HG03442 (cell line): ENCODE measurements around the gene IGLL5.
"Not testable (repeated sequence)": the region's sequence is repeated elsewhere in the genome, so short reads cannot be mapped to it uniquely, and the experiment has no call there.

Experiments used
- ATAC-seq: cut with Tn5 transposase; IDR thresholded peaks from one replicate; pipeline ENCODE4 v1.9.1; 2021; ENCODE audit warnings: mild to moderate bottlenecking, moderate library complexity; ENCODE audit not compliant: unreplicated experiment

Gene IGLL5

DNA sequence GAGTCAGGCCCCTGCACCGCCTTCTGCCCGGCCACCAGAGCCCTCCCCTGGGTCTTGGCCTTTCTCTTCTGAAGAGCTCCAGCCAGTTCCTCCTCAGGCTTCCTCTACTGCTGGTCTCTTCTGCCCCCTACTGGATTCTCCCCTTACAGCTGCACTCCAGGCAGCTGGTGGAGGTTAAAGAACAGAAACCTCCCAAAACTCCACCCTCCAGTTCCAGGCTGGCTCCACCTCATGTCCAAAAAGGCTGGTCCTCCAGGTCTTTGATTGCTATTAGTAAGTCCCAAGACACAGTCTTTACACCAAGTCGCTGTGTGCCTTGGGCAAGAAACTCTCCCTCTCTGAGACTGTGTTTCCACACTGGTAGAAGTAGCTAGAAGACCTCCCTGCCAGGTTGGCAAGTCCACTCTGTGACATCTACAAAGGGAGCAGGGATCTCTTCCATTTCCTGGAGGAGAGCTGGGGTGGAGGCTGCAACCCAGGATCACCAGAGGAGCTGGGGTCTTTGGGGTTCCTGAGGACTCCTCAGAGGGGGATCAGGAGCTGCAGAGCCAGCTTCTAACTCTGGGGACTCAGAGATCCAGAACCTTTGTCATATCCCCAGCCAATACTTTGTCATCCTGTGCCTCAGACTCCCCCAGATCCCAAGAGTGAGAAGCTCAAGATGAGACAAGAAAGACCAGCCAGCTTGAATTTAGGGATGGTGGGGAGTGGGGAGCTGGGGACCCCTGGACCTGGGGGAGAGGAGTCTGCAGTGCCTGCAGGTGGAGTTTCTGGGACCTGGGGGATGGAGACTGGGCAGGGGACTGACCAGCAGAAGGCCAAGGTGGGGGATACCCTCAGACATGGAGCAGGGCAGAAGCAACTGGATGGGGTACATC is 3.4 kb upstream of the IGLL5 start:
- ATAC-seq: peak; percentile 39

DNA sequence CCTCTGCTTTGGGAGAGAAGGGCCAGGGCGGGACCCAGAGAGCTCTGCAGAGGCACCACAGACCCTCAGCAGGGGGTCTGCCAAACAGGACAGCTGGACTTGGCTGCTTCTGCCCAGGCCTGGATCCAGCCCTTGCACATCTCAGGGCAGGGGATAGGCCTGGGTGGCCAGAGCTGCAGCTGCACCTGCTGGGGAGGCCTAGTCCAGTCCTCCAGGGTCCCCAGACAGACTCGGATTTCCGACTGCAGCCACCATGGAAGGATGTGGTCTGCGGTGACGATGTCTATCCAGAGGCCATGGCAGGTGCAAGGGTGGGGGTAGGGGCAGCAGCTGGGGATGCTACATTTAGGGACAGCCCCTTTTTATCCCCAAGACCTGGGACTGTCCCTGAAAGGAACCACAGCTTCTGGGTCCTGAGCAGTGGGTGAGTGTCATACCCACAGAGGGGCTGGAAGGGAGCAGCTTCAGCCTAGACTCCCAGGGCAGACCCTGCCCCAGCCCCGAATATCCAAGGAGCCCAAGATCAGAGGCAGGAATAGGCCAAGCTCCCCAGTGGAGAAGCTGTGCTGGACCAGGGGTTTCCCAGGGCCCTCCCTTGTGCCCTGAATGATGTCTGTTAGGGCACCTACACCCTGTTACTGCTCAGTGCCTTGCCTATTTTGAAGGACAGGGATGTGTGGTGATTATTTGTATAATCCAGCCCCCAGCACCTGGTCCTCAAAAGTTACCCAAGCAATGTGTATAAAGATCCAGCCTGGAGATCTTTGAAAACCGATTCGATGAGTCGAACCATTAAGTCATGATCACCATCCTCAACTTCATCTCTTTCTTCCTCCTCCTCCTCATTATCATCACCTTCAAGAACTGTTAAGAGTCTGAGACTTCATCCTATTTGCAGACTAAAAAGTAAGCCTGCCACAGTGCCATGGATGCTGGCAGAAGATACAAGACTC is 2.5 kb upstream of the IGLL5 start:
- peak; percentile 57 for ATAC-seq

DNA sequence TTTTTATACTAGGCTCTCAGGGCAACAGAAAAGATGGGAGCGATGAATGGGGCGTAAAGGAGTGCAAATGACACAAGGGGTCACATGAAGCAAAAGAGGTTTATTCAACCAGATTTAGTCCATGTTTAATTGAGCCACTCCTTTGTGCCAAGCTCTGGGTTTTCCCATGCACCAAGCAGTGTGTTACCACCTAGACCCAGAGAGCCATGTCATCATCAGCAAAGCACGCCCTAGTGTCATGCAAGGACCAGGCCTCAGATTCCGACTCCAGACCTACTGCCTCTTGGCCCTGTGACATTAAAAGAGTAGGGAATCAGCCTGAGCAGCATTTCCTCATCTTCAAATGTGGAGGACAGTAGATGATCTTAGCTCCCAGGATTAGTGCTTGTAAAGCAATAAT is 1.1 kb upstream of the IGLL5 start:
- no peak for ATAC-seq

DNA sequence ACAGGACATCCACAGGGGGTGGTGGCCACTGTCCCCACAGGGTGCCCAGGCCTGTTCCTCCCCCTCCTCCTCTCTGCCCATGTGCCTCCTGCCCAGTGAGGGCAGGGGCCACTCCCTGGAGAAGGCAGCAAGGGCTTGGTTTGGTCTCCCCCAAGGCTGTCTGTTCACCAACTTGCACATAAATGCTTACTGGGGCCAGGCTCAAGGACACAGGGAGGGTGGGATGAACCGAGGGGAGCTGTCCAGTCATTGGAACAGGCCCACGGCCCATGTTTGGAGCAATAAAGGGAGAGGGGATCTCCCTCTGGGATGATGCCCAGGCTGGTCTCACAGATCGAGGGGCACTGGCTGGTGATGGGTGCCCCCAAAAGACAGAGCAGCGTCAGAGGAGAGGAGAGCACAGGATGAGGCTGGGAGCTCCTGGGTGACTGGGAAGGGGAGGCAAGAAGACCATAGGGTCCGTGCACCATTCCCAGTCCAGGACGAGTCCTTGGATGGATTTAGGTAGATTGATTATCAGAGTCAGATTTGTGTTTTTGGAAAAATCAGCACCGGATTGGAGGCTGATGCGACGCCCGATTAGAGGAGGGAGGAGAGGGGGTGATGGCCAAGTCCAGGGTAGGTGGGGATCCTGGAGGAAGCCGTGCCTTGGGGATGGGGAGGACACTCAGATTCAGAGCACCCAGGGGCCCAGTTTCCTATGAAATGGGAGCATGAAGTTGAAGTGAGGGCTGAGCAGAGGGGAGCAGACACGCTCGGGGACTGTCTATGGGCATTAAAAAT is 1.1 kb downstream of the IGLL5 start:
- no peak for ATAC-seq

DNA sequence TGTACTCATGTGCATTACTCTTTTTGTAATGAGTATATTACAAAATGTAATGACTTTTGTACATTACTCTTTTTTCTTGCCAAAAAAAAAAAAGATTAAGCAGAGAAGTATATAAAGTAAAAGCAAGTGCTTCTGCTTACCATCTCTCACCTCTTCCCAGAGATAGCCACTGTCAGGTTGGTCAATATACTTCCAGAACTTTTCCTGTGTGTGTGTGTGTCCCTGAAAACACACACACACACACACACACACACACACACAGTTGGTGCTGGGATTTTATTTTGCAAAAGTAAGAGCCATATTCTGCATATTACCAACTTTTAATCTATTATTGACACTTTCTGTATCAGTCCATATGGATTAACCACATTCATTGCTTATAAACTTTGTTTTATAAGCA is 2.5 kb downstream of the IGLL5 start:
- no peak for ATAC-seq

DNA sequence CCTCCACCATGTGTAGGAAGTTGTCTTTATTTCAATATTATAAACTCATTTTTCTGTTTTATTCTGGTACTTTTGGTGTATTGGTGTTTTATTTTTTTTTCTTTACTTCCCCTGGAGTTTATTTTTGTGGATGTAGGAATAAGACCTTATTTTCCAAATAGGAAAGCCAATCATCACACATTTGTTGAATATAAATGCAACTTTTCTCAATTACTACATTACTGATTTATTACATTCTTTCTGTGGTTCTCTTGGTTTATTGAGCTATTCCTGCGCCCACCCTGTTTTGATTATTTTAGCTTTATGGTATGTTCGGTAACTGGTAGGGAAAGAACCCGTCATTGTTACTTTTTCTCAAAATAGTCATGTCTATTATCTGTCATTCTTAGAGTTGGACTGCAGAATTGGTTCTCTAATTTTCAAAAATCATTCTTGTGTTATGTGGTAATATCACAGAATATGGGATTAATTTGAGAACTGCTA is 3.6 kb downstream of the IGLL5 start:
- ATAC-seq: no peak

DNA sequence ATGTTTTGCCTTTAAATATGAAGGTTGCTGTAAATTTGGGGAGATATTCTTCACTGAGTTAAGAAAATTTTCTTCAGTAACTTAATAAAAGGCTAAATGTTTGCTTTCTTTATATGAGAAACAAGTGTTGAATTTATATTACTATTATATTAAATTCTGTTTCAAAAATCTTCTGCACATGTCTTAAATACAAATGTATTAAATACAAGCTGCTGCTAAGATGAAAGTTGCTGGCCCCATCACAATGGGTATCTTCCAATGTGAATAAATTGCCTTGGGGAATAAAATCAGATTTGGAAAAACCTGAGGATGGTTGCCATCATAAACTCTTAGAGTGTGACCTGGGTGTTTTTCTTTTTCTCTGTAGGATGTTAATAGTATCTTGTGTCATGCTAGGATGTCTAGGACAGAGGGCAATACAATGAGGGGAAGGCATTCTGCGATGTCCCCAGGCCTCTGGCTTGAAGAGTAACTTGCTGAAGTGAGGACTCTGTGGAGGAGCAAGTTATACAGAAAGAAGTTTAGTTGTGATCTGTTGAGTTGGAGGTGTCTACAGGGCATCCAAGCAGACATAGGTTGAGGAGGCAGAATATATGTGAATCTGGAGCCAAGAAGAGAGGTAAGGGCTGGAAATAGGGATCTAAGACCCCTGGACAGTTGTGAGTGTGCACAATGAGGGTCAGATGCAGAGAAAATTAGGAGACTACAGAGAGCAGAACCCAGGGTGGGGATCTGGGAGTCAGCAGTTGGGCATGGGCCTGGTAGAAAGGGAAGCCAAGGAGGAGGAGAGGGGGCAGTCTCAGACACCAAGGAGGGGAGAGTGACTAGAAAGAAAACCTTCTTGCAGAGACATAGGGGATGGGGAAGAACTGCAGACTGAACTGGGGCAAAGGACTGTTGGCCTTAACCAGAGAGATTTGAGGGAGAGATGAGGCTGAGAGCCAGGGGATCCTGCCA is 4.8 kb downstream of the IGLL5 start:
- ATAC-seq: no peak

DNA sequence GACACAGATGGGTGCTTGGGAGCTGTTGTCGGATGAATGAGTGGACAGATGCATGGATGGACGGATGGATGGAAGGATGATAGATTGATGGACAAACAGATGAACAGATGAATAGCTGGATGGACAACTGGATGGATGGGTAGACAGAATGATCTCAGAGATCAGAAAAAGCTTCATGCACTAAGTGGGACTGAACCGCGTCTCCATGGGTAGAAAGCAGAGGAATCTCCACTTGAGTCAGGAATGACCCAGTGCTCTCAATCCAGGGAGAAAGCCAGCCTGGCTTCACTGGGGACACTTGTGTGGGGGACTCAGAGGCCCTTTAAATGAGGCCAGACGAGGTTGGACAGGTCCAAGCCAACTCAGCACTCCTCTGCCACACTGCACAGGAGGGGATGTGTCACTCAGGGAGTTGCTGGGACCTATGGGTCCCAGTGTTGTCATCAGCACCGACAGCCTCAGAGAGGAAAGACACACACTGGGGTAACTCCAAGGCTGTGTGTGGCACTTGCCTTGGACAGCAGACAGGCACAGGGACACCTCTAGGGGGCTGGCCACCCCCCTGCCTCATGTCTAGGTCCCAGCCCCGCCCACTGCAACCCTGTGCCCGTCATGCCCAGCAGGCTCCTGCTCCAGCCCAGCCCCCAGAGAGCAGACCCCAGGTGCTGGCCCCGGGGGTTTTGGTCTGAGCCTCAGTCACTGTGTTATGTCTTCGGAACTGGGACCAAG is 5.6 kb downstream of the IGLL5 start:
- ATAC-seq: no peak

DNA sequence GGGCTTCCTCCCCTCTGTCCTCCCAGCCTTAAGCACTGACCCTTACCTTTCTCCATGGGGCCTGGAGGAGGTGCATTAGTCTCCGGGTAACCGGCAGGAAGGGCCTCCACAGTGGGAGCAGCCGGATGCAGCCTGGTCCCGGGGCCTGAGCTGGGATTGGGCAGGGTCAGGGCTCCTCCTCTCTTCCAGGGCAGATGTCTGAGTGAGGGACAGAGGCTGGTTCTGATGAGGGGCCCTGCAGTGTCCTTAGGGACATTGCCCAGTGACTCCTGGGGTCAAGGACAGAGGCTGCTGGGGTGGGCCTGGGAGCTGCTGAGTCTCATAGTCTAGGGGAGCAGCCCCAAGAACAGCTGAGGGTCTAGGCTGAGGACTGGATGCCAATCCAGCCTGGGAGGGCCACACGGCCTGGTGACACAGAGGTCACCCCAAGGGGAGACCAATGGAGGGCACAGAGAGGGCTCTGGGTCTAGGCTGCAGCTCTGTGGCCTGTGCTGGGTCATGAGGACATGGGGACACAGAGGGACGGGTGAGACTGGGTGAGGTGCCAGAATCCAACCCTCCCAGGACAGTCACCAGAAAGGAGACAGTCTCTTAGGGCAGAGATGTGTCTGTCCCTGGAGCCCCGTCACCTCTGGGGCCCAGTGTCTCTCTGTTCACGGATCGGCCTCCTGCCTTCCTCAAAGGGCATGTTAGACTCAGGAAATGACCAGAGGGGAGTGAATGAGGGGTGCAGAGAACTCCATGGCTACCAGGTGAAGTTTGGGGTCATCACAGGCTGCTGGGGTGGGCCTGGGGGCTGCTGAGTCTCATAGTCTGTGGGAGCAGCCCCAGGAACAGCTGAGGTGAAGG is 6.5 kb downstream of the IGLL5 start:
- no peak for ATAC-seq

DNA sequence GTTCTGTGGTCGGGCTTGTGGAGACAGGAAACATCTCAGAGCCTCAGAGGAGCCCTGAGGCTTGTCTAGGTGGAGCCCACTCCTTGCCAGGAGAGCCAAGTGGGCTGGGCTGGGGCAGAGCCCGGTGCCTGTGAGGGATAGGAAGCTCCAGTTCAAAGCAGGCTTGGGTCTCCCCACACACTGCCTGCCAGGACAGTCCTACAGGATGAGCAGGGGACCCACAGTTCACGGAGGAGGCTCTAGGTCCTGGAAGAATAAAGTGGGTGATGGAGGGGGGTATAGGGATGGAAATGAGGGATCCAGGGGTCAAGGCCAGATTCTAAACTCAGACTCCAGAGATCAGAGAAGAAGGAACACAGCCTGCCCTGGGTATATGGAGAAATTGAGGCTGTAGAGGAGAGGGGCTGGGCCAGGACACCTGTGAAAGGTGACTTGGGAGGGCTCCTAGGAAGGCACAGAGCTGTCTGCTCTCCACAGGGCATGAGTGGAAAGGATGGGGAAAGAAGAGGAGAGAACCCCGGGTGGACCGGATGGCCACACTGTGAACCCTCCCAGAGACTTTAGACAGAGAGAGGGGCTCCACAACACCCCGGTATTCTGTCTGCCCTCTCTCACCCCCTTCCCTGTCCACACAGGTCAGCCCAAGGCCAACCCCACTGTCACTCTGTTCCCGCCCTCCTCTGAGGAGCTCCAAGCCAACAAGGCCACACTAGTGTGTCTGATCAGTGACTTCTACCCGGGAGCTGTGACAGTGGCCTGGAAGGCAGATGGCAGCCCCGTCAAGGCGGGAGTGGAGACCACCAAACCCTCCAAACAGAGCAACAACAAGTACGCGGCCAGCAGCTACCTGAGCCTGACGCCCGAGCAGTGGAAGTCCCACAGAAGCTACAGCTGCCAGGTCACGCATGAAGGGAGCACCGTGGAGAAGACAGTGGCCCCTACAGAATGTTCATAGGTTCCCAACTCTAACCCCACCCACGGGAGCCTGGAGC is 7.4 kb downstream of the IGLL5 start:
- ATAC-seq: no peak

DNA sequence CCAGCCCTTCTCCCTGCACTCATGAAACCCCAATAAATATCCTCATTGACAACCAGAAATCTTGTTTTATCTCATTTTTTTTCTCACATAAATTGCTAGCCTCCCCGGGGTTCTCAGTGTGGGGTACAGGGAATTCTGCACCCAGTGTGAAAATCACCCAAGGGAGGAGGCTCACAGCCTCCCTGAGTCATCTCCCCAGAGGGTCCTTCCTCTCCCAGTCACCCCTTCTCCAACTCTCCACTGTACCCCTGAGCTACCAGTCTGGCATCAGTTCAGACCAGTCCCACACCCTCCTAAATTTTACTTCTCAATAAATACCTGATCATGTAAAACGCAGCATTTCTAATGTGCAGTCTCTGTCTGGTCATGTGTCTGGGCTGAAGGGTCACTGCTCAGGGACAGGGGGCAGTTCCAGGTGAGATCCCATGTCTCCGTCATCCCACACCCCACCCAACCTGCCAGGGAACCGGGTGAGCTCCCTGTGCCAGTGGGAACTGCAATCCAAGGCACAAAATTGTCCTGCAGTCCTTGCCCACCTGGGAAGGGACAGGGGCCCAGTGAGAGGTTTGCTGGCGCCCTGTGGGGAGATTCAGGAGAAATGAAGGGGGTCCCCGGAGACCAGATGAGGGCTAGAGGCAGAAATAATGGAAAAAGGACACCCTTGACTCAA is 8.3 kb downstream of the IGLL5 start:
- no peak for ATAC-seq

DNA sequence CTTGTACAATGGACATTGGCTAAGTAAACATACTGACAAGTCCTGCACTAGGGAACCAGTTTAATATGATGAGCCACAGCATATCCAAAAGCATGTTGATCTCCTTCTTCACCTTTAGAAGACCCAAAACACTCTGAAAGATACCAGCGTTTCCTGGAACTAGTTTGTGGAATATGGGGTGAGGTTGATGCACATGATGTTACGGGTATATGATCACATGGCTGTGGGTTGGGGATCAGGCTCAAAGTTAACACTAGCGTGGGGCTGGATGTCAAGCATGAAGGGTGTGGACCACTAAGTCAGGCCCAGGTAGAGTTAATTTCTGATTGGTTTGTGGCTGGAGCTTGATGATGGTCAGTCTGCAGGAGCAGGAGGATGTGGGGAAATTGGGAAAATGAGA is 9.0 kb downstream of the IGLL5 start:
- no peak for ATAC-seq

DNA sequence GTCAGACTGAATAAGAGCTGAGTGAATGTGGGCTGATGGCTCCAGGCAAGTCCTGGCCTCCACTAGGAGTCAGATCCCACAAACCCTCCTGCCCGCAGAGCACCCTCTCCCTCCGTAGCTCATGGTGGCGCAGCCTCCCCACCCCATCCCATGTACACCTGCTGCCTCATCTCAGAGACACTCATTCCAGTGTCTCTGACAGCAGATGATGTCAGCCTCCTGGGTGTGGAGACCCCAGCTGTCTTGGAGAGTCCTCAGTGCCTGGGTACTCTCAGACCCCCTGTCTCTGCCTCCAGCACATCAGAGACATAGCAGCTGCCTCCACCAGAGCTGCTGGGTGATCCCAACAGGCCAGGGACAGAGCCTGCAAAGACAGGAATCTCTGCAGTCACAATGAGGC is 9.5 kb downstream of the IGLL5 start:
- no peak for ATAC-seq

DNA sequence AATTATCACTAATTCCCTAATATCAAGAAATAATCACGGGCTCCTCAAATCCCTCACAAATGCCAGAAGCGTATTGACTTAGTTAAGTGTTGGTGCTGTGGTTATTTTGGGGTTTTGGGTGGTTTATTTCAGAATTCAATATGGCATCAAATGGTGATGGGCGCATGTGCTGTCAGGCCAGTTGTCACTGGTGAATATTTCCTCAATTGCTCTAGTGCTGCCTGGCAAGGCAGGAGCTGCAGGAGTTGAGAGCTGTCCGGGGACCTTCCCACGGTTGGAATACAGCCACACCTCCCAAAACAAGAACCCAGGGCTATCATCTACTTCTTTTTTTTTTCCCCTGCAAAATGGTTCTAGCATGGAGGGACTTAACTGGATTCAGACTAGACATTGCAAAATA is 10.3 kb downstream of the IGLL5 start:
- no peak for ATAC-seq

DNA sequence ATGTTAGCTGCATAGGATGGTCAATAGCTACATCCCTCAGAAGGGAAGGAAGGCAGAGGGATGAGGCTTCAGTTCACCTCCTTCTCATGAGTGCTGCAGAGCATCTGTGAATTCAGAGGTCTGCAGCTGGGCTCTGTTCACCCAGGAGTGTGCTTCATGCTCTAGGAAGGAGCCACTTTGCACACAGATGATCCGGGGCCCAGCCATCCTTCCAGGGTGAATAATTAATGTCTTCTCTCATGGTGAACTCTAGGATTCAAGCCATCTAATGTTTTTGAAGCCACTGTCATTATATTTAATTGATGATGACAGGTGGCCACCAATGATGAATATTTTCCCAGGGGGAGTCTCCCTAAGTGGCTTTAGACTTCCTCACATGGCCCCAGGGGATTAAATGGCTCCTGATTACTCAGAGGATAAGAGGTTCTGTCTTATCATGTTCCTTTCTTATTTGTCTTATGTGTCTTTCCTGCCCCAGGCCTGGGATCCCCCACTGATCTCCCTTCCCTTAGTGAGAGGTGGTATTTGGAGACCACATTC is 10.9 kb downstream of the IGLL5 start:
- ATAC-seq: not testable (repeated sequence)
